SU-DHL-6 (cell line): Measurements from ENCODE around the gene MPV17L.
"Not testable (repeated sequence)": the region's sequence is repeated elsewhere in the genome, so short reads cannot be mapped to it uniquely, and the experiment has no call there.

Source experiments
- H2AFZ ChIP-seq: fragments of 200-600 bp; sonication (generic); 2 replicates; pipeline ENCODE4 v1.6.1; 2014; ENCODE audit warnings: low read depth, mild to moderate bottlenecking, moderate library complexity, mixed read lengths, antibody characterized with exemption, low read length; ENCODE audit not compliant: severe bottlenecking
- H3F3A ChIP-seq: fragments of 200-600 bp; shearing (Covaris generic); 2 replicates; pipeline ENCODE4 v1.6.0; 2016; ENCODE audit warnings: antibody characterized with exemption, mild to moderate bottlenecking; ENCODE audit not compliant: insufficient read depth
- H3K27ac ChIP-seq: fragments of 200-600 bp; sonication (generic); 2 replicates; pipeline ENCODE4 v1.5.1; 2016; ENCODE audit warnings: low read depth, mild to moderate bottlenecking, low read length, moderate library complexity, mixed read lengths
- H3K27me3 ChIP-seq: fragments of 200-600 bp; sonication (generic), shearing (Covaris generic); 2 replicates; pipeline ENCODE4 v1.6.0; 2014; ENCODE audit warnings: mild to moderate bottlenecking, low read length
- H3K36me3 ChIP-seq: fragments of 200-600 bp; sonication (generic); 2 replicates; pipeline ENCODE4 v1.6.1; 2014; ENCODE audit warnings: mild to moderate bottlenecking, low read length, mixed read lengths
- H3K4me2 ChIP-seq: fragments of 300-600, 200-600 bp; shearing (Covaris generic), sonication (generic); 2 replicates; pipeline ENCODE4 v1.6.0; 2014; ENCODE audit warnings: low read length, low read depth, mild to moderate bottlenecking; ENCODE audit not compliant: poor library complexity, severe bottlenecking
- H3K4me3 ChIP-seq: fragments of 200-600 bp; sonication (generic); 2 replicates; pipeline ENCODE4 v1.5.1; 2014; ENCODE audit warnings: antibody characterized with exemption, low read length, mild to moderate bottlenecking, mixed read lengths; ENCODE audit not compliant: insufficient read depth, poor library complexity, severe bottlenecking
- H3K79me2 ChIP-seq: fragments of 200-600 bp; sonication (generic); 2 replicates; pipeline ENCODE4 v1.6.1; 2014; ENCODE audit warnings: mild to moderate bottlenecking, low read length, moderate library complexity; ENCODE audit not compliant: insufficient read depth
- H3K9ac ChIP-seq: fragments of 200-600 bp; sonication (generic); 2 replicates; pipeline ENCODE4 v1.7.0; 2014; ENCODE audit warnings: mild to moderate bottlenecking, low read length
- H3K9me2 ChIP-seq: fragments of 200-600 bp; sonication (generic); replicated peaks from 2 replicates; pipeline ENCODE4 v1.6.1; 2014; ENCODE audit warnings: low read length; ENCODE audit not compliant: insufficient read depth
- H3K9me3 ChIP-seq: fragments of 200-600 bp; sonication (generic); 2 replicates; pipeline ENCODE4 v1.6.1; 2014; ENCODE audit warnings: low read length, mixed read lengths; ENCODE audit not compliant: insufficient read depth
- H4K20me1 ChIP-seq: fragments of 200-600 bp; sonication (generic); 2 replicates; pipeline ENCODE4 v1.6.1; 2014; ENCODE audit warnings: low read depth, mild to moderate bottlenecking, antibody characterized with exemption, low read length, moderate library complexity, mixed read lengths
- EZH2phosphoT487 ChIP-seq: fragments of 200-600 bp; sonication (generic), shearing (Covaris generic); conservative IDR thresholded peaks from 2 replicates; pipeline ENCODE4 v1.6.1; 2018; ENCODE audit warnings: mild to moderate bottlenecking, antibody characterized with exemption, low read length, moderate library complexity, mixed read lengths
- TF ChIP-seq, protein P1 (sequence below): fragments of 200-600 bp; sonication (generic); IDR thresholded peaks from one replicate; pipeline ENCODE4 v1.5.1; 2017; ENCODE audit warnings: antibody characterized with exemption, mild to moderate bottlenecking, low read length, moderate library complexity; ENCODE audit not compliant: insufficient read depth, poor library complexity, severe bottlenecking

The MPV17L gene

GRCh38 chr16:15439521-15439920 is 44.0 kb downstream of the MPV17L start:
- H4K20me1 ChIP-seq: no peaks in the 10 kb centered on the region
- TF ChIP-seq EZH2phosphoT487: no peak
- TF ChIP-seq, protein P1, sequence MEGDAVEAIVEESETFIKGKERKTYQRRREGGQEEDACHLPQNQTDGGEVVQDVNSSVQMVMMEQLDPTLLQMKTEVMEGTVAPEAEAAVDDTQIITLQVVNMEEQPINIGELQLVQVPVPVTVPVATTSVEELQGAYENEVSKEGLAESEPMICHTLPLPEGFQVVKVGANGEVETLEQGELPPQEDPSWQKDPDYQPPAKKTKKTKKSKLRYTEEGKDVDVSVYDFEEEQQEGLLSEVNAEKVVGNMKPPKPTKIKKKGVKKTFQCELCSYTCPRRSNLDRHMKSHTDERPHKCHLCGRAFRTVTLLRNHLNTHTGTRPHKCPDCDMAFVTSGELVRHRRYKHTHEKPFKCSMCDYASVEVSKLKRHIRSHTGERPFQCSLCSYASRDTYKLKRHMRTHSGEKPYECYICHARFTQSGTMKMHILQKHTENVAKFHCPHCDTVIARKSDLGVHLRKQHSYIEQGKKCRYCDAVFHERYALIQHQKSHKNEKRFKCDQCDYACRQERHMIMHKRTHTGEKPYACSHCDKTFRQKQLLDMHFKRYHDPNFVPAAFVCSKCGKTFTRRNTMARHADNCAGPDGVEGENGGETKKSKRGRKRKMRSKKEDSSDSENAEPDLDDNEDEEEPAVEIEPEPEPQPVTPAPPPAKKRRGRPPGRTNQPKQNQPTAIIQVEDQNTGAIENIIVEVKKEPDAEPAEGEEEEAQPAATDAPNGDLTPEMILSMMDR: no peak
- H3K79me2 ChIP-seq: no peaks in the 10 kb centered on the region
- H3F3A ChIP-seq: no peaks in the 10 kb centered on the region
- no peaks in the 10 kb centered on the region for H3K9me2 ChIP-seq
- H3K4me2 ChIP-seq: no peak overlapping the region
- no peaks in the 10 kb centered on the region for H3K27me3 ChIP-seq
- H2AFZ ChIP-seq: no peak overlapping the region
- no peaks in the 10 kb centered on the region for H3K9me3 ChIP-seq
- no peak overlapping the region for H3K27ac ChIP-seq
- no peaks in the 10 kb centered on the region for H3K36me3 ChIP-seq
- no peak overlapping the region for H3K4me3 ChIP-seq
- H3K9ac ChIP-seq: no peak overlapping the region

DNA sequence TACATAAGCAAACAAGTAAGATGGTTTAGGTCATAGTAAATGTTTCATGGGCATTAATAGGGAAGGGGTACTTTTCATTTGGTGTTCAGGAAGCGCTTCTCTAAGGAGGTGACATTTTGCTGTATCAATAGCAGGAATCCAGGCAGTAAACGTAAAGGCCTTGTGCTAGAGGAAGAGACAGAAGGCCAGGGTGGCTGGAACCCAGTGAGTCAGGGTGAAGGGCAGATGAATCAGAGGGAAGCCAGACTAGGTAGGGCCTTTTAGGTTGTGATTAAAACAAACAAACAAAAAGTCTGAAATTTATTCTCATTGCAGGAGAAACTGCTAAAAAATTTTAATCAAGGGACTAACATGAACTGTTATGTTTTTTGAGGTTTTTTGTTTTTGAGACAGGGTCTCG is 45.3 kb downstream of the MPV17L start:
- Histone ChIP-seq H3K9me2 (no peaks in the 10 kb centered on the region), H3K9ac (no peak overlapping the region), H3K27me3 (no peaks in the 10 kb centered on the region), H2AFZ (no peak overlapping the region), H3K36me3 (no peaks in the 10 kb centered on the region), H3F3A (no peaks in the 10 kb centered on the region), H3K4me3 (no peak overlapping the region), H3K9me3 (peaks cover 5% of the 10 kb centered on the region; the same call in 1 of the 2 replicates), H3K79me2 (no peaks in the 10 kb centered on the region), H3K4me2 (no peak overlapping the region), H3K27ac (no peak overlapping the region), H4K20me1 (no peaks in the 10 kb centered on the region)
- TF ChIP-seq EZH2phosphoT487: no peak
- TF ChIP-seq, protein P1: no peak

GRCh38 chr16:15442140-15442539 is 46.6 kb downstream of the MPV17L start:
- H3K9me3 ChIP-seq, H4K20me1 ChIP-seq, H2AFZ ChIP-seq, H3K79me2 ChIP-seq, H3K4me2 ChIP-seq, H3K9me2 ChIP-seq, H3K27me3 ChIP-seq, H3K27ac ChIP-seq, H3K4me3 ChIP-seq, H3K36me3 ChIP-seq, H3F3A ChIP-seq, H3K9ac ChIP-seq: not testable (repeated sequence)

GRCh38 chr16:15443753-15444152 is 48.2 kb downstream of the MPV17L start:
- H3F3A ChIP-seq: no peaks in the 10 kb centered on the region
- H3K9me2 ChIP-seq: no peaks in the 10 kb centered on the region
- no peaks in the 10 kb centered on the region for H3K79me2 ChIP-seq
- H3K36me3 ChIP-seq: no peaks in the 10 kb centered on the region
- no peak overlapping the region for H3K9ac ChIP-seq
- H3K9me3 ChIP-seq: peaks cover 5% of the 10 kb centered on the region; the same call in 1 of the 2 replicates
- no peak for TF ChIP-seq EZH2phosphoT487
- TF ChIP-seq, protein P1: no peak
- no peak overlapping the region for H3K27ac ChIP-seq
- H3K4me2 ChIP-seq: no peak overlapping the region
- H4K20me1 ChIP-seq: no peaks in the 10 kb centered on the region
- no peak overlapping the region for H3K4me3 ChIP-seq
- H3K27me3 ChIP-seq: no peaks in the 10 kb centered on the region
- no peak overlapping the region for H2AFZ ChIP-seq
